Non-pigmented ciliary epithelial cell (primary cell): ENCODE data around the gene HOXA9.

Source experiments
- DNase-seq: peaks from one replicate; pipeline ENCODE4 v3.0.0-alpha.2; 2010; ENCODE audit warnings: low read depth

Gene HOXA9

GRCh38 chr7:27200761-27201579 is 35.6 kb upstream of the HOXA9 start:
- DNase-seq, result no peak

- DNase-seq, result no peak
These were observed 34.8 kb upstream of the HOXA9 start, which contains the start of gene HOXA13 for GRCh38 chr7:27199849-27200760. Gene HOXA13 (minus strand): TSS chr7:27200091. CDS start chr7:27200077, 14 bp downstream.

GRCh38 chr7:27198871-27199801 is 33.8 kb upstream of the HOXA9 start:
- DNase-seq, result no peak

GRCh38 chr7:27198138-27198841 is 33.0 kb upstream of the HOXA9 start:
- no peak for DNase-seq

GRCh38 chr7:27197137-27198042 is 32.1 kb upstream of the HOXA9 start:
- no peak for DNase-seq

GRCh38 chr7:27196287-27196767 is 31.0 kb upstream of the HOXA9 start:
- DNase-seq, result peak; percentile 28

GRCh38 chr7:27194686-27195379 is 29.5 kb upstream of the HOXA9 start:
- DNase-seq, result no peak

GRCh38 chr7:27194002-27194352 is 28.6 kb upstream of the HOXA9 start:
- no peak for DNase-seq

- no peak for DNase-seq
These were observed 28.1 kb upstream of the HOXA9 start for GRCh38 chr7:27193335-27194001.

GRCh38 chr7:27192546-27193334 is 27.4 kb upstream of the HOXA9 start:
- no peak for DNase-seq

GRCh38 chr7:27191833-27192545 is 26.7 kb upstream of the HOXA9 start:
- no peak for DNase-seq

- DNase-seq, result no peak
These were observed 25.9 kb upstream of the HOXA9 start for GRCh38 chr7:27191161-27191731.

GRCh38 chr7:27189997-27190748 is 24.8 kb upstream of the HOXA9 start:
- DNase-seq, result no peak

GRCh38 chr7:27189295-27189996 is 24.1 kb upstream of the HOXA9 start:
- no peak for DNase-seq
